ENCODE measurements around the gene DIO1.
A peak's percentile ranks its signal among the peaks of the same experiment; 100 is the strongest.

Gene DIO1

GRCh38 chr1:53918343-53918742 lies 24.4 kb downstream of the DIO1 start:
- TF ChIP-seq, protein P1, sequence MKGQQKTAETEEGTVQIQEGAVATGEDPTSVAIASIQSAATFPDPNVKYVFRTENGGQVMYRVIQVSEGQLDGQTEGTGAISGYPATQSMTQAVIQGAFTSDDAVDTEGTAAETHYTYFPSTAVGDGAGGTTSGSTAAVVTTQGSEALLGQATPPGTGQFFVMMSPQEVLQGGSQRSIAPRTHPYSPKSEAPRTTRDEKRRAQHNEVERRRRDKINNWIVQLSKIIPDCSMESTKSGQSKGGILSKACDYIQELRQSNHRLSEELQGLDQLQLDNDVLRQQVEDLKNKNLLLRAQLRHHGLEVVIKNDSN (IDR thresholded peaks at IDR 0.05): peak; percentile 82
- TF ChIP-seq ZBTB7A (IDR thresholded peaks at IDR 0.05; ENCODE audit: low read depth) (no peak), REST (IDR thresholded peaks at IDR 0.05; ENCODE audit: low read depth) (no peak), TAF1 (IDR thresholded peaks at IDR 0.05; ENCODE audit: low read depth) (no peak), FOXM1 (IDR thresholded peaks at IDR 0.05; ENCODE audit: borderline replicate concordance, low read depth) (no peak), YY1 (IDR thresholded peaks at IDR 0.05; ENCODE audit: low read depth) (no peak), CEBPB (IDR thresholded peaks at IDR 0.05) (no peak)

DNA sequence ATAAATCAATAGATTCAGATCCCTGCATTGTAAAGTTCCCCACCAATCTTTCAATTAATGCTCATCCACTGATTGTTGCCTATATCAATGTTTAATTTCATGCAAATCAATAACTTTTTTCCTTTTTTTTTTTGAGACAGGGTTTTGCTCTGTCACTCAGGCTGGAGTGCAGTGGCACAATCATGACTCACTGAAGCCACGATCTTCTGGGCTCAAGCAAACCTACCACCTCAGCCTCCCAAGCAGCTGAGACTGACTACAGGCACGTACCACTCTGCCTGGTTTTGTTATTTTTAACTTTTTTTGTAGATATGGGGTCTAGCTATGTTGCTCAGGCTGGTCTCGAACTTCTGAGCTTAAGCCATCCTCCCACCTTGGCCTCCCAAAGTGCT lies 25.7 kb downstream of the DIO1 start:
- no peak for TF ChIP-seq EP300 (IDR thresholded peaks at IDR 0.05; ENCODE audit: borderline replicate concordance)
- no peak for TF ChIP-seq FOXM1 (IDR thresholded peaks at IDR 0.05; ENCODE audit: borderline replicate concordance, low read depth)
- TF ChIP-seq MAX (IDR thresholded peaks at IDR 0.05): no peak
- no peak for TF ChIP-seq EGR1 (IDR thresholded peaks at IDR 0.05)
- no peak for TF ChIP-seq TCF12 (IDR thresholded peaks at IDR 0.05; ENCODE audit: low read depth)
- TF ChIP-seq ZBTB7A (IDR thresholded peaks at IDR 0.05; ENCODE audit: low read depth): no peak
- TF ChIP-seq RAD21 (IDR thresholded peaks at IDR 0.05; ENCODE audit: low read depth): no peak
- TF ChIP-seq TAF1 (IDR thresholded peaks at IDR 0.05; ENCODE audit: low read depth): no peak
- no peak for TF ChIP-seq NFIC (IDR thresholded peaks at IDR 0.05)
- TF ChIP-seq, protein P1 (IDR thresholded peaks at IDR 0.05): no peak
- TF ChIP-seq CREB1 (IDR thresholded peaks at IDR 0.05; ENCODE audit: low read depth): no peak
- no peak for TF ChIP-seq TEAD4 (IDR thresholded peaks at IDR 0.05)
- no peak for TF ChIP-seq CEBPB (IDR thresholded peaks at IDR 0.05)
- TF ChIP-seq YY1 (IDR thresholded peaks at IDR 0.05; ENCODE audit: low read depth): no peak

GRCh38 chr1:53927376-53927881 lies 33.4 kb downstream of the DIO1 start:
- TF ChIP-seq, protein P1 (IDR thresholded peaks at IDR 0.05): no peak
- TF ChIP-seq EGR1 (IDR thresholded peaks at IDR 0.05) (no peak), ZBTB7A (IDR thresholded peaks at IDR 0.05; ENCODE audit: low read depth) (no peak), YY1 (IDR thresholded peaks at IDR 0.05; ENCODE audit: low read depth) (no peak), CREB1 (IDR thresholded peaks at IDR 0.05; ENCODE audit: low read depth) (no peak), RAD21 (IDR thresholded peaks at IDR 0.05; ENCODE audit: low read depth) (no peak), TCF12 (IDR thresholded peaks at IDR 0.05; ENCODE audit: low read depth) (no peak), TEAD4 (IDR thresholded peaks at IDR 0.05) (no peak), TAF1 (IDR thresholded peaks at IDR 0.05; ENCODE audit: low read depth) (no peak), EP300 (IDR thresholded peaks at IDR 0.05; ENCODE audit: borderline replicate concordance) (no peak), NFIC (IDR thresholded peaks at IDR 0.05) (no peak)

GRCh38 chr1:53929246-53929960 lies 35.4 kb downstream of the DIO1 start:
- no peak for TF ChIP-seq MAX (IDR thresholded peaks at IDR 0.05)
- TF ChIP-seq TCF12 (IDR thresholded peaks at IDR 0.05; ENCODE audit: low read depth): no peak
- no peak for TF ChIP-seq TAF1 (IDR thresholded peaks at IDR 0.05; ENCODE audit: low read depth)

GRCh38 chr1:53930932-53931331 lies 36.9 kb downstream of the DIO1 start:
- TF ChIP-seq, protein P1 (IDR thresholded peaks at IDR 0.05): no peak
- TF ChIP-seq EP300 (IDR thresholded peaks at IDR 0.05; ENCODE audit: borderline replicate concordance) (no peak), YY1 (IDR thresholded peaks at IDR 0.05; ENCODE audit: low read depth) (no peak), TEAD4 (IDR thresholded peaks at IDR 0.05) (no peak), ZBTB7A (IDR thresholded peaks at IDR 0.05; ENCODE audit: low read depth) (no peak), CEBPB (IDR thresholded peaks at IDR 0.05) (no peak), TAF1 (IDR thresholded peaks at IDR 0.05; ENCODE audit: low read depth) (no peak), RAD21 (IDR thresholded peaks at IDR 0.05; ENCODE audit: low read depth) (no peak)

GRCh38 chr1:53931523-53931922 lies 37.5 kb downstream of the DIO1 start:
- TF ChIP-seq EP300 (IDR thresholded peaks at IDR 0.05; ENCODE audit: borderline replicate concordance) (no peak), TEAD4 (IDR thresholded peaks at IDR 0.05) (no peak), YY1 (IDR thresholded peaks at IDR 0.05; ENCODE audit: low read depth) (no peak)

All from Ishikawa (cell line).